ENCODE measurements around the gene TRMT2A.
A peak's percentile ranks its signal among the peaks of the same experiment; 100 is the strongest.

Gene TRMT2A

GRCh38 chr22:20087319-20088262 is 29.4 kb downstream of the TRMT2A start:
- TF ChIP-seq EP300 (IDR thresholded peaks at IDR 0.05; ENCODE audit: borderline replicate concordance) = no peak
- no peak for TF ChIP-seq EGR1 (IDR thresholded peaks at IDR 0.05)

DNA sequence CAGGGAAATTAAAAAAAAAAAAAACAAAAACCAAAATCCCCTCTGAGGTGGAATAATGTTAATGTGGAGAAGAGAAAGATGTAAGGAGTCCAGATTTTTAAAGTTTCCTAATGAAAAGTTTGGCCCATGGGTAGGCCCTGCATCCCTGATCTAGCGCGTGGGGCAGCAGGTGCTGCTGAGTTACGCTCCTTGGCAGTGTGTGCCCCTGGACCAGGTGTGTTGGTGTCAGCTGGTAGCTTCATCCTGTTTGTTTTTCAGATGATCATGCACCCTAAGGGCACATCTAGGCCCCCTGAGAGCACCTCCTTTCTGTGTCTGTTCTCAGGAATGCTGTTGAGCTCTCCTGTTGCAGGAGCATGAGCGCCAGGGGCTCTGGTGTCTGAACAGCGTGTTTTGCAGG is 30.3 kb downstream of the TRMT2A start:
- no peak for TF ChIP-seq CREB1 (IDR thresholded peaks at IDR 0.05; ENCODE audit: low read depth)
- no peak for TF ChIP-seq EP300 (IDR thresholded peaks at IDR 0.05; ENCODE audit: borderline replicate concordance)
- TF ChIP-seq, protein P1, sequence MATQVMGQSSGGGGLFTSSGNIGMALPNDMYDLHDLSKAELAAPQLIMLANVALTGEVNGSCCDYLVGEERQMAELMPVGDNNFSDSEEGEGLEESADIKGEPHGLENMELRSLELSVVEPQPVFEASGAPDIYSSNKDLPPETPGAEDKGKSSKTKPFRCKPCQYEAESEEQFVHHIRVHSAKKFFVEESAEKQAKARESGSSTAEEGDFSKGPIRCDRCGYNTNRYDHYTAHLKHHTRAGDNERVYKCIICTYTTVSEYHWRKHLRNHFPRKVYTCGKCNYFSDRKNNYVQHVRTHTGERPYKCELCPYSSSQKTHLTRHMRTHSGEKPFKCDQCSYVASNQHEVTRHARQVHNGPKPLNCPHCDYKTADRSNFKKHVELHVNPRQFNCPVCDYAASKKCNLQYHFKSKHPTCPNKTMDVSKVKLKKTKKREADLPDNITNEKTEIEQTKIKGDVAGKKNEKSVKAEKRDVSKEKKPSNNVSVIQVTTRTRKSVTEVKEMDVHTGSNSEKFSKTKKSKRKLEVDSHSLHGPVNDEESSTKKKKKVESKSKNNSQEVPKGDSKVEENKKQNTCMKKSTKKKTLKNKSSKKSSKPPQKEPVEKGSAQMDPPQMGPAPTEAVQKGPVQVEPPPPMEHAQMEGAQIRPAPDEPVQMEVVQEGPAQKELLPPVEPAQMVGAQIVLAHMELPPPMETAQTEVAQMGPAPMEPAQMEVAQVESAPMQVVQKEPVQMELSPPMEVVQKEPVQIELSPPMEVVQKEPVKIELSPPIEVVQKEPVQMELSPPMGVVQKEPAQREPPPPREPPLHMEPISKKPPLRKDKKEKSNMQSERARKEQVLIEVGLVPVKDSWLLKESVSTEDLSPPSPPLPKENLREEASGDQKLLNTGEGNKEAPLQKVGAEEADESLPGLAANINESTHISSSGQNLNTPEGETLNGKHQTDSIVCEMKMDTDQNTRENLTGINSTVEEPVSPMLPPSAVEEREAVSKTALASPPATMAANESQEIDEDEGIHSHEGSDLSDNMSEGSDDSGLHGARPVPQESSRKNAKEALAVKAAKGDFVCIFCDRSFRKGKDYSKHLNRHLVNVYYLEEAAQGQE (IDR thresholded peaks at IDR 0.05; ENCODE audit: low read depth) = no peak
- no peak for TF ChIP-seq MAX (IDR thresholded peaks at IDR 0.05)
- TF ChIP-seq CEBPB (IDR thresholded peaks at IDR 0.05) = no peak
- TF ChIP-seq TEAD4 (IDR thresholded peaks at IDR 0.05) = no peak
- no peak for TF ChIP-seq NFIC (IDR thresholded peaks at IDR 0.05)
- TF ChIP-seq FOXM1 (IDR thresholded peaks at IDR 0.05; ENCODE audit: borderline replicate concordance, low read depth) = no peak
- TF ChIP-seq RAD21 (IDR thresholded peaks at IDR 0.05; ENCODE audit: low read depth) = no peak
- no peak for TF ChIP-seq TAF1 (IDR thresholded peaks at IDR 0.05; ENCODE audit: low read depth)
- no peak for TF ChIP-seq EGR1 (IDR thresholded peaks at IDR 0.05)

DNA sequence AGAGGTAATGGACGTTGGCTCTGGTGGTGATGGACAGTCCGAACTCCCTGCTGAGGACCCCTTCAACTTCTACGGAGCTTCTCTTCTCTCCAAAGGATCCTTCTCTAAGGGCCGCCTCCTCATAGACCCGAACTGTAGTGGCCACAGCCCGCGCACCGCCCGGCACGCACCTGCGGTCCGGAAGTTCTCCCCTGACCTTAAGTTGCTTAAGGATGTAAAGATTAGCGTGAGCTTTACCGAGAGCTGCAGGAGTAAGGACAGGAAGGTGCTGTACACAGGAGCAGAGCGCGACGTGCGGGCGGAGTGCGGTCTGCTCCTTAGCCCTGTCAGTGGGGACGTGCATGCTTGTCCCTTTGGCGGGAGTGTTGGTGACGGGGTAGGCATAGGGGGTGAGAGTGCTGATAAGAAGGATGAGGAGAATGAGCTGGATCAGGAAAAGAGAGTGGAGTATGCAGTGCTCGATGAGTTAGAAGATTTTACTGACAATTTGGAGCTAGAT is 30.9 kb downstream of the TRMT2A start:
- no peak for TF ChIP-seq FOXM1 (IDR thresholded peaks at IDR 0.05; ENCODE audit: borderline replicate concordance, low read depth)
- no peak for TF ChIP-seq CEBPB (IDR thresholded peaks at IDR 0.05)
- TF ChIP-seq TAF1 (IDR thresholded peaks at IDR 0.05; ENCODE audit: low read depth) = no peak
- TF ChIP-seq YY1 (IDR thresholded peaks at IDR 0.05; ENCODE audit: low read depth) = no peak
- no peak for TF ChIP-seq TEAD4 (IDR thresholded peaks at IDR 0.05)
- no peak for TF ChIP-seq CREB1 (IDR thresholded peaks at IDR 0.05; ENCODE audit: low read depth)
- TF ChIP-seq EP300 (IDR thresholded peaks at IDR 0.05; ENCODE audit: borderline replicate concordance) = no peak
- TF ChIP-seq TCF12 (IDR thresholded peaks at IDR 0.05; ENCODE audit: low read depth) = no peak
- TF ChIP-seq MAX (IDR thresholded peaks at IDR 0.05) = no peak
- TF ChIP-seq USF1 (IDR thresholded peaks at IDR 0.05) = no peak
- TF ChIP-seq, protein P1 (IDR thresholded peaks at IDR 0.05; ENCODE audit: low read depth) = no peak
- no peak for TF ChIP-seq NFIC (IDR thresholded peaks at IDR 0.05)
- TF ChIP-seq RAD21 (IDR thresholded peaks at IDR 0.05; ENCODE audit: low read depth) = no peak
- no peak for TF ChIP-seq ZBTB7A (IDR thresholded peaks at IDR 0.05; ENCODE audit: low read depth)

GRCh38 chr22:20085651-20086050 is 31.4 kb downstream of the TRMT2A start:
- no peak for TF ChIP-seq FOXM1 (IDR thresholded peaks at IDR 0.05; ENCODE audit: borderline replicate concordance, low read depth)
- no peak for TF ChIP-seq NFIC (IDR thresholded peaks at IDR 0.05)
- TF ChIP-seq USF1 (IDR thresholded peaks at IDR 0.05) = no peak
- no peak for TF ChIP-seq CEBPB (IDR thresholded peaks at IDR 0.05)
- no peak for TF ChIP-seq TEAD4 (IDR thresholded peaks at IDR 0.05)

DNA sequence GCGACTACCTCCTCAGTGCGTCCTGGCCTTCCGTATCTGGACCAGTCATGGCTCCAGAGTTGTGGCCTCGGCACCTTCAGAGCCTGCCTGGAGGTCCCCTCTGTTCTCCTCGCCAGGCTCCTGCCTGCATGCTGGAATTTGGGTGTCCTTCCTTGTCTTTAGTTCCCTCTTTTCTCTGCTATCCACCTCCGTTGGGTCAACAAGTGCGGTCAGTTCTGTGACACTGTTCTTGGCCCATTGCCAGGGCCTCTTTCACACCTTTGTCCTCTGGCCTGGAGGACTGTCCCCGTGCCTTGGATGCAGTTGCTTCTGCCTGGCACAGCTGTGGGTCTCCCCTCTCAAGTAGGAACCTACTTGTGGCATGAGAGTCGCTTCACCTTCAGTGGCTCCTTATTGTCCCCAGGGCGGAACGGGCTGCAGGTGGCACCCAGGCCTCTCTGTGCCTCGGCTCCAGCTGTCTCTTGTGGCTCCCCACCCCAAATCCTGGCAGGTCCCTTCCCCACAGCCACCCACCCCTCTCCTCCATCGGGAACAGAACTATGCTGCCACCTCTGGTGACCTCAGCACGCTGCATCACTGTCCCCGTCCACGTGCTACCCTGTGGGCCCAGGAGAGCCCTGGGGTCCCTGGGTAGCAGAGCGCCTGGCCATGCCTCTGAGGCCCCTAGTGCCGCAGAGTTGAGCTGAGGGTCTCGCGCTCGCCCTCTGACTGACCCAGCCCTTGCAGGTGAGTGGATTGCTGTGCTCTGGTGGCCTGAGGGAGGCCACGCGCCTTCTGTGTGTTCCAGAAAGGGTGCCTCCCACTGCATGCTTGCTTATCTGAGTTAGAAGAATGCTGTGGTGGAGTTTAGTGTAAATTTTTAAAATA is 32.2 kb downstream of the TRMT2A start:
- peak; percentile 50 for TF ChIP-seq NFIC (IDR thresholded peaks at IDR 0.05)
- peak; percentile 27; the same call in 1 of the 2 replicates for TF ChIP-seq RAD21 (IDR thresholded peaks at IDR 0.05; ENCODE audit: low read depth)
- no peak for TF ChIP-seq MAX (IDR thresholded peaks at IDR 0.05)
- no peak for TF ChIP-seq TCF12 (IDR thresholded peaks at IDR 0.05; ENCODE audit: low read depth)
- TF ChIP-seq TAF1 (IDR thresholded peaks at IDR 0.05; ENCODE audit: low read depth) = no peak
- no peak for TF ChIP-seq EP300 (IDR thresholded peaks at IDR 0.05; ENCODE audit: borderline replicate concordance)
- no peak for TF ChIP-seq YY1 (IDR thresholded peaks at IDR 0.05; ENCODE audit: low read depth)
- TF ChIP-seq, protein P1 (IDR thresholded peaks at IDR 0.05; ENCODE audit: low read depth) = no peak
- TF ChIP-seq CREB1 (IDR thresholded peaks at IDR 0.05; ENCODE audit: low read depth) = no peak

All from Ishikawa (cell line).